Measurements from ENCODE around the gene PFN3.
"Not testable (repeated sequence)": the region's sequence is repeated elsewhere in the genome, so short reads cannot be mapped to it uniquely, and the experiment has no call there.

The PFN3 gene

GRCh38 chr5:177396807-177397206 lies 3.7 kb downstream of the PFN3 start:
- DNase-seq (ENCODE audit: low read depth in 1 of 2, low spot score in 1 of 2) = no peak

- DNase-seq (ENCODE audit: low read depth in 1 of 2, low spot score in 1 of 2) = no peak
Measured at GRCh38 chr5:177396078-177396477, 4.4 kb downstream of the PFN3 start.

DNA sequence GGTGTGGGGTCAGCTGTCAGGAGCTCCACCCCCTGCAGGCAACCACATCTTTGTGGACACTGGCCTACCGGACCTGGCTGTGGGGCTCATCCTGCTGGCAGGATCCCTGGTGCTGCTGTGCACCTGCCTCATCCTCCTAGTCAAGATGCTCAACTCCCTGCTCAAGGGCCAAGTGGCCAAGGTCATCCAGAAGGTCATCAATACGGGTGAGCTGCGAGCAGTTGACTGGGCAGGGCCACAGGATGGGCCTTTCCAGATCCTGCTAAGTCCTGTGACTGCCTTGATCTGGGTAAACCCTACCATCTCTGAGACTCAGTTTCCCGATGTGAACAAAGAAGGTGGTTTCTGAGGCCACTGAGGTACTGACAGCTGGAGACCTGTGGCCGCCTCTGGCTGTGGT lies 6.5 kb downstream of the PFN3 start:
- no peak for DNase-seq (ENCODE audit: low read depth in 1 of 2, low spot score in 1 of 2)

- DNase-seq (ENCODE audit: low read depth in 1 of 2, low spot score in 1 of 2) = no peak
Measured at GRCh38 chr5:177393206-177393765, 7.2 kb downstream of the PFN3 start.

GRCh38 chr5:177392765-177393164 lies 7.7 kb downstream of the PFN3 start:
- no peak for DNase-seq (ENCODE audit: low read depth in 1 of 2, low spot score in 1 of 2)

DNA sequence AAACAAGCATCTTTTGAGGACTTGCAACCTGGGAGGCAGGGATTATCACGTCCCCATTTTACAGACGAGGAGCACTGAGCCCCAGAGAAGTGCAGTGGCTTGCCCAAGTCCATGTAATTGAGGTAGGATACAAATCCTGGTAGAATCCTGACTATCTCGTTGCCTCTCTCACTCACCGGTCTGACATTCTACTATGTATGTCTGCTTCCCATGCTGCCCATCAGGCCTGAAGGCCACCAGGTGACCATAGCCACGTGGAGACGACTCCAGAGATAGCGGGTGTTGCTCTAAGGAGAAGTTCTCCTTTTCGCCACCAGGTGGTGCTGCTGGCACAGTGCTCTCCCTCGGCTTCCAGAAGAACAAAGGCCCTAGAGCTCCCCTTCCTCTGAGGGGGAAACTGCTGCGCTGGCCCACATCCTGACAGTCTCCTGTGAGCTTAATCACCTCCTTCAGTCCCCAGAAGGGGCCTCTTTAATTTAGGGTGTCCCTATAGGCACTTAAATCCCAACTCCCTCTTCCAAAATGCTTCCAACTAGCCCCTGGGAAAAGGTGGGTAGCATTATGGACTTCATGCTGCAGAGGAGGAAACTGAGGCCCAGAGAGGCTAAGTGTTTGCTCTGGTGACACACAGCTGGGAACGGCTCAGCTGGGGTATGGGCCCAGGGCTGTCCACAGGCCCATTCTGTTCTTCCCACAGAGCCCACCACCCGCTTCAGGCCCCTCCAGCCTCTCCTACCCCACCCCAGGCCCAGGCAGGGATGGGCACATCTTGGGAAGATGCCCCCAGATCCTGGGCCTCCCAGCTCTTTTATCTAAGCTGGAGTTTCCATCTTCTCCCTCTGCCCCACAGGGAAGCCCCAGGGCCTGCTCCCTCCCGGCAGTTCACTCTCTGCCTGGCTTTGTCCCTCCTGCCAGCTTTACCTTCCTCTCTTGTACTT lies 9.8 kb downstream of the PFN3 start:
- peak; percentile 72 to 79 for DNase-seq (ENCODE audit: low read depth in 1 of 2, low spot score in 1 of 2)

GRCh38 chr5:177389241-177390169 lies 11.0 kb downstream of the PFN3 start:
- DNase-seq (ENCODE audit: low read depth in 1 of 2, low spot score in 1 of 2) = peak in 1 of 2 donors; percentile 36

DNA sequence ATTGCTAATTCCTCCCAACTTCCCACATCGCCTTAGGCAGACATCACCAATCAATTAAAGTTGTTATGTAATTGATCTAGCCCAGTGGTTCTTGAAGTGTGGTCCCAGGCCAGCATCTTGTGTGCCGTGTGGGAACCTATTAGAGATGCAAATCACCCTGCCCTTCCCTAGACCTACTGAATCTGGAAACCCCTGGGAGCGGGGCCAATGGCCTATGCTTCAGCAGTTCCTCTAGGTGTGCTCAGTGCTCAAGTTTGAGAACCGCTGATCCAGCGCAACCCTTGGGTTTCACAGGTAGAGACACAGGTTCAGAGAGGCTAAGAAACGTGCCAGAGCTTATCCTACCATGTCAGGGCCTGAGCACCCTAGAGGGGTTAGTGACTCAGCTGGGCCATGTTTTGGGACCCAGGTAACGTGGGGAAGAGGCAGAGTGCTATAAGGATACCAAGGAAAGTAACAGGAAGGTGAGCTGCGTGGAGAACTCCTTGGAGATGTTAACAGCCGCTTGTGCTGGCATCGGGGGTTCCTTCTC lies 11.9 kb downstream of the PFN3 start:
- no peak for DNase-seq (ENCODE audit: low read depth in 1 of 2, low spot score in 1 of 2)

GRCh38 chr5:177387405-177387804 lies 13.1 kb downstream of the PFN3 start:
- no peak for DNase-seq (ENCODE audit: low read depth in 1 of 2, low spot score in 1 of 2)

DNA sequence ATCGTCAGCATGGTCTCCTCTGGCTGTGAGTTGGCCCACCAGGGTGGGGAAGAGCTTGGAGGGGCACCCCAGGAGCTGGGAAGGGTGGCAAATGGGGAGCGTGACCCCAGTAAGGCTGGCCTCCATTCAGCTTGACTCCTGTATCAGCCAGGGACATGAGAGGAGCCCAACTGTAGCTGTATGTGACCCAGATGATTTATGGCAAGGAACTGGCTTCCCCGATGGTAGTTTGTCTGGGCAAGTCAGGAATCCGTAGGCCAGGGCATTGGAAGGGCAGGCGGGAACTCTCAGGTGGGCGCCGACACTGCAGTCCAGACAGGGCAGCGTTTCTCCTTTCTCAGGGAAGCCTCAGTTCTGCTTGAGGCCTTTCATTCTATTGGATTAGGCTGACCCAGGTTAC lies 13.9 kb downstream of the PFN3 start:
- DNase-seq (ENCODE audit: low read depth in 1 of 2, low spot score in 1 of 2) = no peak

DNA sequence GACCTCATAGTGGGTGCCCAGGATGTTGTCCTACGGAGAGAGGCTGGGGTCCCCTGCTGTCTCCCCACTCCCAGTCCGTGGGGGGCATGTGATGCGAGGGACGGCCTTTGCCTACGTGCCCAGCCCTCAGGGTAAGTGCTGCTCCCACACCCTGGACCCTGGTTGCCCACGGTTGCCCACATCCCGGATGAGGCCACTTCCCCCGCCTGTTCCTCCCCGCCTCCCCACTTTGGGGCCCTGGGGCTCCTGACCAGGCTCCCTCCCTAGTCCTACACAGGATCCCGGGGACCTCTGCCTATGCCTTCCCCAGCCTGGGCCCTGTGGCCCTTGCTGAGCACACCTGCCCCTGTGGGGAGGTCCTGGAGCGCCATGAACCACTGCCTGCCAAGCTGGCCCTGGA lies 14.7 kb downstream of the PFN3 start:
- DNase-seq (ENCODE audit: low read depth in 1 of 2, low spot score in 1 of 2) = no peak

- no peak for DNase-seq (ENCODE audit: low read depth in 1 of 2, low spot score in 1 of 2)
Measured at GRCh38 chr5:177384134-177384533, 16.3 kb downstream of the PFN3 start, which contains the start of gene SLC34A1. TSS of gene SLC34A1 (plus strand) at chr5:177384434. CDS start at chr5:177385742, 1,308 bp downstream.

DNA sequence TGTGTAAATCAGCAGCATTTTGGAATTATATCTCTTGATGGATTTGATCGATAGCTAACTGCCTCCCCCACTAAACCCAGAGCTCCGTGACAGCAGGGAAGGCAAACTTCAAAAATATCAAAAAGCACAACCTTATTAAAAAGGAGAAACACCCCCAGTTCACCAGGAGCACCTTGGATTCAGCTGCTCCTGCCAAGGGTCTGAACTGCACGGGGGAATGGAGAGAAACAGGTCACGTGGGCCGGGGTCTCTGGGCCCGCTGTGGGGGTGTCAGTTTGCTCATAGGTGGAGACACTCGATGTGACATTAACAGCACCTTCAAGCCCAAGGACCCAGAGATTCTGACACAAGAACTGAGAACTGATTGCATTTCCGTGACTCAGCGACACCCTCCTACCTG lies 17.3 kb downstream of the PFN3 start:
- no peak for DNase-seq (ENCODE audit: low read depth in 1 of 2, low spot score in 1 of 2)

DNA sequence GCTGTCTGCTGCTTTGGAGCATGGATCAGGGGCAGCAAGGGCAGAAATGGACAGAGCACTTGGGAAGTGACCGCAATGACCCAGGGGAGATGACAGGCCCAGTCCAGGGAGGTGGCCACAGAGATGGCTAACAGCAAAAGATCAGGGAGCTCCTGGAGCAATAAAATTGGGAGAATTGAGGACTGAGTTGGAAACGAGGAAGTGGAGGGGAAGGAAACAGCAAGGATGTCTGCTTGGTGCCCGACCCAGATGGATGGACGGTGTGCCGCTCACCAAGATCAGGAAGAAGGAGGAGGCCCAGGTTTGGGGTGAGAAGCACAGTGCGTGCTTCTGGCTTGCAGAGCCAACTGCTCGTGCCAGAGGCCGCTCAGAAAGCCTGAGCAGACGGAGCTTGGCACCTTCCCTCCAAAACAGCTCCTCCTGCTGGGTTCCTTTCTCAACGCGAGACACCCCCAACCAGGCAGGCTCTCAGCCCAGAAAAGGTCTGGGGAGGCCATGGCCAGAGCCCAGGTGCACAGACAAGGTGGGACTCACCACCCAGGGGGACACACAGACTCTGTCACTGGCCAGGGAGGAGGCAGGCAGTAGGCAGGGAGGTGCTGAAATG lies 17.9 kb downstream of the PFN3 start:
- DNase-seq (ENCODE audit: low read depth in 1 of 2, low spot score in 1 of 2) = no peak

DNA sequence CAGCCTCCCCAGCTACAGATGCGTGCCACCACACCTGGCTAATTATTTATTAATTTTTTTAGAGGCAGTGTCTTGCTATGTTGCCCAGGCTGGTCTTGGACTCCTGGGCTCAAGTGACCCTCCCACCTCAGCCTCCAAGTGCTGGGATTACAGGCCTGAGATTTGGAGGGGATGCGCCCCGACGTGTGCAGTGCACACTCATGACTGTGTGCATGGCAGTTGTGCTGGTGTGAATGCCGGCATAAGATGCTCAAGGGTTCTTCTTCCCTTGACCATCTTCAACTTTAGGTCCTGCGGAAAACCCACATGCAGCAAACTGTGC lies 19.7 kb downstream of the PFN3 start:
- DNase-seq (ENCODE audit: low read depth in 1 of 2, low spot score in 1 of 2) = no peak

DNA sequence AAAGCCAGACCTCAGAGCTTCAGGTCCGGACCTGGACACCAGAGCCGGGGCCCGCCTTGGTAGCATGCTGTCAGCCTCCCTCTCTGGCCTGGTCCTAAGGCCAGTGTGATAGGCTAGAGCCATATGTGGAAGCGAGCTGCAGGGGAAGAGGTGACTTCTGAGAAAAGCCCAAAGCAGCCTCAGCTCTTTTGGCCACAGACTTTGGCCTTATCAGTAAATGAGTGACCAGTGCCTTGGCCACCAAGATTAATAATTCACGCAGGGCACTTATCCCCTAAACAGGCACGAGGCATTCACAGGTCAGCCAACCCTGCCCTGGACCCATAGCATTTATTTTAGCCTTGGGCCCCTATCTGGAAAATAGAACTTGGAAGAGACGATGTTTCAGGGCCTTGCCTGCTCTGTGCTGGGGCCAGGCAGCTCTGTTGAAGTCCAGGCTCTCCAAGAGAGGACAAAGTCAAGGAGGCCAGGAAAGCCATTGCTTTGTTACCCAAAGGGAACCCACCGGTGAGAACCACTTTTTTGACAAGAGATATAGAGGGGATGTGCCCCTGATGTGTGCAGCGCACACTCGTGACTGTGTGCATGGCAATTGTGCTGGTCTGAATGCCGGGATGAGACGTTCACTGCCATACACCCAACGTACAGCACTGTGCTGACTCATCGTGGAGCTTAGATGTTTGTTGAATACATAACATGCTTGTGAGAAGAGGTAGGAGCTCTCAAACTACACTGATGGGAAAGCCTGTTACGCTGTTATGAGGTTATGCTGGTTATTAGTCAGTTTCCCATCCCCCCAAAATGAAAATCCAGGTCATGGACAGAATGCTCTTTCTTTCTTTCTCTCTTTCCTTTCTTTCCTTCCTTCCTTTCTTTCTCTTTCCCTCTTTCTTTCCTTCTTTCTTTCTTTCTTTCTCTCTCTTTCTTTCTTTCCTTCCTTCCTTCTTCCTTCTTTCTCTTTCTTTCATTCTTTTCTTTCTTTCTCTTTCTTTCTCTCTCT lies 21.3 kb downstream of the PFN3 start:
- no peak for DNase-seq (ENCODE audit: low read depth in 1 of 2, low spot score in 1 of 2)

DNA sequence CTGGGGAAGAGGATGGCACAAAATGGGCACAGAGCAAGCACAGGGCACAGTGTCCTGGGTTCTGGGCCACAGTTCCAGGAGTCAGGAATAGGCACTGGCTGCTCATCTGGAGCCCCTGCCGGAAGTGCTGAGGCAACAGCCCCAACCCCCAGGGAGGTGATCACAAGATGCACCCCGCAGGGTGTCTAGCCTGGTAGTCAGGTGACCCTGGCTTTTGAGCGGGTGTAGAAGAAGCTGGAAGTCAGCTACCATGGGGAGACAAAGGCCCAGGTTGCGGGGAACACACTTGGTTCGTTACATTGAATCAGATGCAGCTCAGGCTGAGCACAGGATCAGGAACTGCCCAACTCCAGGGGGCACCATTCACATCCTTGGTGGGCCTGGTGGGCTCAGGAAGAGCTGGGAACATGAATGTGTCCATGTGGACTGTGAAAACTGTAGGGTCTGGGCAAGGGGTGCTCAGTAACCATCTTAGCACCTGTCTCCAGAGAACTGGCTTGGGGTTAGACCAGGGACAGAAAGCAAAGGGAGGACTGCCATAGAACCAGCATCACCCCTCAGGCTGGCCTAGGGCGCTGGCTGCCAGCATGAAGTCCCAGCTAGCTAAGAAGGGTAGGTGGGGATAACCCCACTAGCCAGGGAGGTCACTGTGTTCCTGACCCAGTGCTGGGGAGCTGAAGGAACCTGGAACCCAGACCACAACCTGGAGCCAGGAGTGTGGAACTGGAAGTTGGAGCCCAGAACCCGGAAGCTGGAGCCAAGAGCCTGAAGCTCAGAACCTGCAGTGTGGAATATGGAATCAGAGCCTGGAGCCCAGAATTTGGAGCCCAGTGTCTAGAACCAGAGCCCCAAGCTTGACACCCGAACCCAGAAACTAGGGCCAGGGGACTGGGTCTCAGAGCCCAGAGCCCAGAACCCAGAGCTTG lies 22.3 kb downstream of the PFN3 start:
- DNase-seq (ENCODE audit: low read depth in 1 of 2, low spot score in 1 of 2) = no peak

DNA sequence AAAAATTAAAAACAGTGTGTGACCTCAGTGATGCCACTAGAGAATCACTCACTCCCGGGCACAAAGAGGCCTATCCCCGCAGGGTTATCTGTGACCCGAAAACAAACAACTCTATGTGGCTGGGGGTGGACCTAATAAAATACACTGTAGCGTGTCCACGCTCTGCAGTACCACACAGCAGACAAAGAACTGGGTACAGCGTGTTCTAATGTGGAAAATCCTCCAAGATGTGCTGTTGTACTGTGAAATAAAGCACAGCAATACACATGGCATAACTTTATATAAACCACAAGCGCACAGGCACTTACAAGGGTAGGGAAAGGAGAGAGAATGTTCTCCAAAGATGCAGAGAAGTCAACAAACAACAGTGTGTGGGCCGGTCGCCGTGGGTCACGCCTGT lies 24.4 kb downstream of the PFN3 start:
- no peak for DNase-seq (ENCODE audit: low read depth in 1 of 2, low spot score in 1 of 2)

GRCh38 chr5:177375516-177375915 lies 24.9 kb downstream of the PFN3 start:
- DNase-seq (ENCODE audit: low read depth in 1 of 2, low spot score in 1 of 2) = not testable (repeated sequence)
